GM13977 (cell line): ENCODE measurements around the gene TNS1.

Experiments
- DNase-seq: peaks from one replicate; pipeline ENCODE4 v3.0.0; 2012; ENCODE audit warnings: low spot score
- CTCF ChIP-seq: IDR thresholded peaks from 2 replicates; pipeline ENCODE4 v1.5.1; 2012; ENCODE audit warnings: mild to moderate bottlenecking, control low read depth; ENCODE audit not compliant: insufficient read depth; ENCODE audit errors: extremely low read depth, missing control alignments
- in situ Hi-C: fragments of 300-500 bp; cut with MboI; formaldehyde crosslinking; loops from one replicate; pipeline ENCODE4 v1.12.0; 2022; ENCODE audit warnings: low sequenced_read_pairs, low pct_unique_long_range_greater_than_20kb, mixed read lengths, inconsistent platforms; ENCODE audit not compliant: unreplicated experiment

TNS1 gene

GRCh38 chr2:217829420-217829819, 173.4 kb downstream of the TNS1 start:
- no peak for TF ChIP-seq CTCF
- in situ Hi-C loops = no loop called here
- no peak for DNase-seq

- in situ Hi-C loops = no loop called here
- no peak for TF ChIP-seq CTCF
- DNase-seq = no peak
Observed at GRCh38 chr2:217828336-217828735, 174.5 kb downstream of the TNS1 start.

- in situ Hi-C loops = no loop called here
- no peak for DNase-seq
- no peak for TF ChIP-seq CTCF
Observed at GRCh38 chr2:217827430-217828201, 175.2 kb downstream of the TNS1 start.

GRCh38 chr2:217826991-217827390, 175.8 kb downstream of the TNS1 start:
- no peak for TF ChIP-seq CTCF
- DNase-seq = no peak
- in situ Hi-C loops = no loop called here

GRCh38 chr2:217826520-217826919, 176.3 kb downstream of the TNS1 start:
- no peak for DNase-seq
- TF ChIP-seq CTCF = no peak
- in situ Hi-C loops = no loop called here

GRCh38 chr2:217825469-217826235, 177.1 kb downstream of the TNS1 start:
- in situ Hi-C loops = no loop called here
- TF ChIP-seq CTCF = no peak
- no peak for DNase-seq
